Right renal cortex interstitium (tissue), 3 donors: Measurements from ENCODE around the gene SREBF1. TPM values are rescaled to one million over a fixed set of nuclear protein-coding genes. Genes with fewer than 3 reads are reported as not detected.

Source experiments
- DNase-seq, 3 donors: peaks; one replicate each; pipeline ENCODE4 v3.0.0-alpha.2; 2013; ENCODE audit warnings: low read depth in 3 of 3, low spot score in 2 of 3
- polyA plus RNA-seq, 3 donors: library from polyadenylated mRNA; unstranded; fragments of 120-200 nt; gene quantifications; one replicate each; pipeline ENCODE4 v1.2.1, GENCODE V29; 2013; ENCODE audit not compliant: insufficient read length in 3 of 3

SREBF1 gene
- polyA plus RNA-seq: 10 to 100 TPM; 37.3 to 46.6 (median 45.5) TPM

DNA sequence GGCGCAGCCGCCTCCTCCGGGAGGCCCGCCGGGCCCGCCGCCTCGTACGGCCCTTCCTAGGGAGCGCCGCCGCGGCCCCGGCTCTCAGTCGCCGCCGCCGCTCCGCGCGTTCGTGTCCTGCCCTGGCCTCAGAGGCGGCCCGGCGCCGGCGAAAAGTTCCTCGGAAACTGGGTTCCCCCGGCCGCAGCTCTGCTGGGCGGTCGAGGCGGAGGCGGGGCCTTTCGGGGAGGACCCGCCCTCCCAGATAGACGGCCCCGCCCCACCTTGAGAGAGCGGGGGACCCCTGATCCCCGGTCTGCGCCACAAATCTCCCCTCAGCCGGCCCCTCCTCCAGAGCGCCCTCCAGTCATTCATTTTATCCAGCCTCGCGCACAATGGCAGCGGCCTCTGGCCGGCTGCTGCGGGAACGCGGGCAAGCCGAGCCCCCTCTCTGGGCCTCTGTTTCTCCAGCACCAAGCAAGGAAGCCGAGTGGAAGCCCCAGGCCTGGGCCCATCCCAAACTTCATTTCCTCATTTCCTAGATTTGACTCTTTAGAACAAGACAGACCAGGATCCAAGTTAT is at the start of gene SREBF1:
Gene SREBF1 (minus strand): TSS at position 169 of the 562 bp plus-strand sequence. CDS start 169 bp downstream, outside the sequence.
- DNase-seq: no peak

DNA sequence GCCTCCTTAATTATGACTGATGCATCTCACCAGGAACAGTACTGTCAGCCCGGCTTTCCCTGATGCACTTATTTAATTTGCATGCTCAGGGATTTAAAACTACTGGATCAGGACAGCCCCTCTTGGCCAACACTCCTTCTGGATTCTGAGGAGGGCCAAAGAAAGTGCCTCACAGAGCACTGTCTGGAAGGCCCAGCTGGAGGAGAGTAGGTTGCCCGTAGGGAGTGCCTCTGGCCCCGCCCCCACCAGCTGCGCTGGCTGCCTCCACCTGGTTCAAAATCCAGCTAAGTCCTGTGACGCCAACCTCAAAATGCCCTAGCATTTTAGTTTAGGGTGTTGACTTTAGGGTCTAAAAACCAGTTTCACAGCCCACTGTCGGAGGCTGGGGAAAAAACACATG is 49.4 kb upstream of the SREBF1 start:
- no peak for DNase-seq

DNA sequence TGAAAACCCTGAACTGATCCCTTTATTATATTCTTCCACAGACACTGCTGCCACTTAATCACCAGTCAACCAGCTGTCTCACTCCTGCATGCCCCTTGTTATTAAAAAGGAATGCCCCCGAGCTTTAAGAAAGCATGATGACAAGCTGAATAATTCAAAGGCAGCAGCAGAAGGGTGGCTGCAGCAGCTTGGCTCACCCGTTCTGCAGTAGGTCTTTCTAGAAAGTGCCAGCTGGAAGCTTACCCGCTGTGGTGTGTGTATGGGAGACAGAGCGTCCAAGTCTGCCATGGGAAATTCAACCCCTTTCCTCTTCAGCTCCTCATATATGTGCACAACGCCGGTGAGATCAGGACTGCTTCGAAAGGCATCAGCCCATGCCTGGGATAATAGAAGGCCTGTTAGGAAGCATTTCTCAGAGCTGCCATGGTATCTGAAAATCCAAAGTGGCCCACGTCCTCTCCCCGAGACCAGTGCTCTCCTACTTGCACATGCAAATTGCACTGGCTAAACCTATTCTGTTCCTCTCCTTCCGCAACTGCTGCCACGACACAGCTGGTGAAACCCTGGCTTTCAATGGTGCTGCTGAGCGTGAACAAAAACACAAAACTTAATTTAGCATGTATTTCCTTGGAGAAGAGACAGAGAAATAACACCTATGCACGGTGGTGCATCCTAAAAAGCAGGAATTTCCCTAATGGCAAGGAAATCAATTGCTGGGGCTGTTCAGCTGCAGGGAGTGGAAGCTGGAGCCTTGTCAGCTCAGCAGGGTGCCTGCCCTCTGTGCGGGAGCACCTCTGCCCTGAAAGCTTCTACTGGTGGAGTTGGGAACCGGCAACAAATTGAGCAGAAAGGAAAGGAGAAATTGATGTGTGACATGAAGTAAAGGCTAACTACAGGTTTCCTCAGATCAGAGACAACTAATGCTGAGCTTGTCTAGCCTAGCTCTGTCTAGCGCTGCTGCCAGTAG is 47.9 kb upstream of the SREBF1 start:
- DNase-seq: no peak

DNA sequence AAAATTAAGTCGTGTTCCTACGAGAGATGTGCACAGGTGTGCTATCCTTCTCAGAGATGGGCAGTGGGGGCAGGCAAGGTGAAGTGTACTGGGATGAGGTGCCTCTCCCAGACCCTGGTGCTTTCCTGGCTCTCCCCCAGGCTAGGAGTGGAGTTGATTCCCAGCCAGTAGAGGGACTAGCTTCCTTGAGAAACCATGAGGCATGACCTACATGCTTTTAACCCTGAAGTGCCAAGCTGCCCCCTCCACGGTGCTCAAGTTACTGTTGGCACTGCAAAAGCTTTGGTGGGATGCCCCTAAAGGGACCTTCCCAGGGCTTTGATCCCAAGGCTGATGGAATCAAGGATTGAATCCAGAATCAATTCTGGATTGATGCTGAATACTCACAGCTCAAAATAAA is 47.0 kb upstream of the SREBF1 start:
- no peak for DNase-seq

DNA sequence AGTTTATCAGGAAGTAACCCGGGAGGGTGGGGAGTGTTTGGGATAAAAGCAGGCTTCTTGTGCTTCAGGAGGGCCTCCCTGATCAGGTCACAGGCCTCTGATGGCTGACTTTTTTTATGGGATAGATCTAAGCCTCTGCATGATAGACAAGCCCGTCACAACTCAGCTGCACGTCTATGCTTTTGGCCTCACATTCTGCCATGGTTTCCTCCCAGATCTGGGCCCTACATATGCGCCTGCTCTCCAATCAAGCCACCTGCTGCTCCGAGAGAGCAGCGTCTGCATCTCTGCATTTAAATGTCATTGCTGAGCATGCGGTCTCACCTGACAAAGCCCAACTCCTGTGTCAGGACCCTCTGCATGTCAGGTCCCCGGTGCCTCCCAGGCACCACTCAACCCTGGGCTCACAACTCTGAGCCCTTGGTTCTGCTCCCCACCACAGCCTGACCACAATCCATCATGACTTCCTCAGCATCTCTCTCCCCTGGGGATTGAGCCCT is 45.3 kb upstream of the SREBF1 start:
- no peak for DNase-seq

DNA sequence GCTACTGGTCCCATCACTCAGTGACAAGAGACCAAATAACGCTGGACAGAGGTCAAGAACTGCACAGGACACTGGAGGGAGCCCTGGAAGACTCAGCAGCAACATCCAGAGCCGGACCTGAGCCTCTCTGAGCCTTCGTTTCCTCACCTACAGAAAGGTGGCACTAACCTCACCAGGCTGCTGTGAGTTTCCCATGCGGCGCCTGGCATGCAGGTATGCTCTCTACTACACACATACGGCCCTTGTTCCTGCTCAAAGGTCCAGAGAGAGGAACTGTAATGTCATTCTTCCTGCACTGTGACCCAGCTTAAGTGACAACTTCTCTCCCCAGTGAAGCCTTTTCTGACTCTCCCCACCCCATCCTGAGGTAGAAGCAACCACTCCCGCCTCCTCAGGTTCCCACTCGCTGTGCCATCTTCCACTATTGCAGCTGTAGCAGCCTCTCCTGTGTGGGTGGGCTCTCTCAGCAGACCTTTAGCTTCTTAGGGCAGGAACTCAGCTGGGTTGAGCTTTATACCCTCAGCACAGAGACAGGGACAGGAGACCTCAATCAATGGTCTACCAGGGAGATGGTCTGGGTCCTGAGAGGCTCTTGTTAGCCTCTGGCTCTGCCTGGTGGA is 43.9 kb upstream of the SREBF1 start:
- DNase-seq: no peak

DNA sequence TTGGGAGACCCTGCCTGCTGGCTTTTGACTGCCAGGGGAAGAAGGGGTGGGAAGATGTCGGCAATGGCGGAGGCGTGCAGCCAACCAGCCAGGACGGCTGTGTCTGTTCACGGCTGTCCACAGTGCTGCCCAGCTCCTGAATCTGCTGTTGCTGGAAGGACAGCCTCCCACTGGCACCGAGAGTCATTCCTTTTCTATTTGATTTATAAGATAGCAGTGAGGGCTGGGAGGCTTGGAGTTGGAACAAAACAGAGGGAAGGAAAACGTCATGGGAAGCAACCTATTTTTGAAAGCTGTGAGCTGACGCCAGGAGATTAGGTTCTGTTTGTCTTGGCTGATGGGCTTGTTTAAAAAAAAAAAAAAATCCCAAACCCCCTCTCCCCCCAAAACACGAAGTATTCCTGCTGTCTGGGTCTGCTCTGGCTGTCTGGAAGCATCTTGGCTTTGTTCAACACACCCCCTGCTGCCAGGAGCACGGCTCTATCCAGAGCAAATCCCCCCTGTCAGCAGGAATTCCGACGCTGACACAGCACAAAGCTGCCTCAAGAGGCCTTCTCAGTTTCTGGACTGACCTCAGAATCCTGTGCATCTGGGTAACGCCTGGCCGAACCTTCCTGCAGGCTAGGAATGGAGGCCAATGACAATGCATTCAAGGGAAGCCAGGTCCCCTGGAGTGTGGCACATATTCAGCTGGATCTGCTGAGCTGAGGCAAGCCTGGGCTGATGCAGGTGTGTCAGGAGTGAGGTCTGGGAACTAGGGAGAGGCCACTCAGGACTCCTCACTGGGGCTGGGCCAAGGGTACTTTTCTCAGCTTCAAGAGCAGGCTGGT is 41.0 kb upstream of the SREBF1 start:
- DNase-seq: peak; percentile 61 to 73 (median 70)

DNA sequence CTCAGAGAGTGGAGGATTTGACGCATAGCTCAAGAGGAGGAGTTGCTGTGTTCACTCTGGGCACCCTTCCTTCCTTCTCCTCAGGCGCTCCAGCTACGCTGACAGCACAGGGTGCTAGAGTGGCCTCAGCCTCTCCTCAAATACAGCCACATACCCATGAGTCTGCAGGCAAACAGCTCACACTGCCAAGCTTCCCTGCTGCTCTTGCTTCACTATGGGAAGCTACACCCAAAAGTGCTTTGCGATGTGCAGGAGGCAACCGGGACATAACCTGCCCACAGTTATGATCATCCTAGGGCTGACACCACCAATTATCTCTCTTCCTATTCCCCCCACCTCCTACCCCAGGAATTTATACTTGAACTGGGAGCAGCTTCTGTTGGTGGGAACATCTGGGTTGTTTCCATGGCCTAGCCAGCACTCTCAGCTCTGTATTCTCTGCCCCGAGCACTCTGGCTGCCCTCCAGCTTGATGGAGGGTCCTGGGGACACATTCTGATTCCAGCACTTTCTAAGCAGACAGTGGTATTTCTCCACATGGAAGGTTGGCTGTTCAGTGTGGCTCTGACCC is 40.3 kb upstream of the SREBF1 start:
- no peak for DNase-seq

DNA sequence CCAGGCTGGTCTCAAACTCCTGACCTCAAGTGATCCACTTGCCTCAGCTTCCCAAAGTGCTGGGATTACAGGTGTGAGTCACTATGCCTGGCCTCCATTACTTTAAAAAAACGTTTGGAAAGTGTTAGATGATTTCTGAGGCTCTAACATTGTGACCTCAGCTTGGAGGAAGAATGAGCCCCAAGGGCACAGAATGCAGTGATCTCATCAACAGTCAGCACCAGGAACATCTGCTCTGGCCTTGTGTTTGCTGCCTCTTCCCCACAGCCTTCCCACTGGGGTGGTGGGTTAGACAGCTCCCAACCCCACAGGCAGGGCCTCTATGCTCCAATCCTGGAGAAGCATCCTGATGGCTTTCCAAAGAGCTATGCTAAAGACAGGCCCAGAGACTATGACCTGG is 37.7 kb upstream of the SREBF1 start:
- DNase-seq: no peak

DNA sequence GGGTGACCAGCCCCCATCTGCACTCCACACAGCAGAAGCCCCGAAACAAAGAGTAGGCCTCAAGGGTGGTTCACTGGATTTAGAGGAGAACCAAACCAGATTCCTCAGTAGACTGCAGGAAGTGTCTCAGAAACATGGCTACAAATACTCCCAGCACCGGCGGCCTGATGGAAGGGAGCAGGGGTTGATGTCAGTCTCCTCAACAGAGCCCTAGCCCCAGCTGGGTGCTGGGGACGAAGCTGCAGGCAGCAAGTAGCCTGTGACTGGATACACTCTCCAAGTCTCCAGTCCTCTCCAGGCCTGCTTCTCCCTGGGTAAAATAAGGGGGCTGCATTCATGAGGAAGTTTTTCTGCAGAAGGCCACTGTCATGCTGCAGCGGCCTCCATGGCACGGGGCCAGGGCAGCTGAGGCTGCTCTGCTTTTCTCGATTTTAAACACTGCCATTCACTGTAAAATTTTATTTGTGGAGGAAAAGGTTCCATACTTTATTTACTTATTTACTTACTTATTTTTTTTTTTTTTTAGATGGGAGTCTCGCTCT is 36.7 kb upstream of the SREBF1 start:
- DNase-seq: no peak

DNA sequence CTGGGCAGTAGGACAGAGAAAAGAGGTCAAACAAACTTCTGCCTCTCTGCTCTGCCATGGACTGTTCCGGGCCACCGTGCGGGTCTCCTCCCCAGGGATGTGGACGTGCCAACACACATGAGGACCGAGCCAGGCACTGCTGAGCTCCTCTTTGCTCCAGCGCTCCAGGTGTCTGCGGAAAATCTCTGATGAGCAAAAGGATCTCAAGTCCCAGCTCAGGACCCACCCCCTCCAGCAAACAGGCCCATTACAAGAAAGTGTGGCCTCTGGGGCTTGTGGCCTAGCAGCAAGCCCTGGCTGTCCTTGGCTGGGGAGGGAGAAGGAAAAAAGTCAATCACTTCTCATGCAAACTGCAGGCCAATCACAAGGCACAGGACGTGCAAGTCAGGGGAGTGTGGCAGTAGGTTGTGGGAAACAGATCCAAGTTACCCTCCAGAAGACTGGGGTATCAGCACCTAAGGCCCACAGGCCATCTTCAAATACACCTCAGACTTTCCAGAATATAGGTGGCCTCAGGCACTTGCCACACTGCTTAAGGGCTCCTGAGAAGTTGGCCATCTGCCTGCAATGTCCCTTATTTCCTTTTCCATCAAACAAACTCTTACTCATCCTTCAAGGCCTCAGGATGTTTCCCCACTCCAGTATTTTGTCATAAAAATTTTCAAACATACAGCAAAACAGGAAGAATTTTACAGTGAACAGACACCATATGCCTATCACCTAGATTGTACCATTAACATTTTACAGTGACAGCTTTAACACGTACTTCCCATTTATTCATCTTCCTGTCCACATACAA is 36.0 kb upstream of the SREBF1 start:
- no peak for DNase-seq

DNA sequence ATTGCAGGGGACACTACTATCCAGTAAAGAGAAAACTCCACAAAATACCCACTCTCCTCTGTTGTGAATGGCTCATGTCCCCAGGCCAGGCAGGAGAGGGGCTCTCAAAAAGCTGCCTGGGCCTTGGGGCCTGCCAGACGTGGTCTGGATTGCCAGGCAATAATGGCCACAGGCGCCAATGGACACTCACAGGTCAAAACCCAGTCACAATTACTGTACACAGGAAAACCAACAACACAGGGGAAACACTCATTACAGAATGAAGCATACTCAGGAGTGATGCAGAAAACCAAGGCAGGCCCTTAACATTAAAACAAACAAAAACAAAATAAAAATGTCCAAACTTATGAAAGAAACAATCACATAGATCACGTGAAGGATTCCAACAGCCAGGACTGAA is 35.1 kb upstream of the SREBF1 start:
- no peak for DNase-seq

DNA sequence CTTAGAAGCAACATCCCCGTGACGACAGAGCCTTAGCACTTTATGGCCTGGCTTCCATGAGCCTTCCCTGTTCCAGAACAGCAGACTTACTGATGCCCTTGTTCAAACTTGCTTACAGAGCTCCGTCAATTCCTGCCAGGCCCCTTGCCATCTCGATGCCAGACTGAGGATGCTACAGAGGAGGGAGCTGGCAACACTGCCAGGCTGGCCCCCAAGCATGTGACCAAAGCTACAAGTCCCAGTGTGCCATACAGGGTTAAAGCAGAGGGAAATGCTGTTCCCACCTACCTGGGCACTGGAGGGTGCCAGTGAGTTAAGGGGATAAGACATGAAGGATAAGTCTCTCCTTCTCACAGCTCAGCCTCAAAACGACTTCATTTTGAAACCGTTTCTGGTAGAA is 33.5 kb upstream of the SREBF1 start:
- DNase-seq: no peak

DNA sequence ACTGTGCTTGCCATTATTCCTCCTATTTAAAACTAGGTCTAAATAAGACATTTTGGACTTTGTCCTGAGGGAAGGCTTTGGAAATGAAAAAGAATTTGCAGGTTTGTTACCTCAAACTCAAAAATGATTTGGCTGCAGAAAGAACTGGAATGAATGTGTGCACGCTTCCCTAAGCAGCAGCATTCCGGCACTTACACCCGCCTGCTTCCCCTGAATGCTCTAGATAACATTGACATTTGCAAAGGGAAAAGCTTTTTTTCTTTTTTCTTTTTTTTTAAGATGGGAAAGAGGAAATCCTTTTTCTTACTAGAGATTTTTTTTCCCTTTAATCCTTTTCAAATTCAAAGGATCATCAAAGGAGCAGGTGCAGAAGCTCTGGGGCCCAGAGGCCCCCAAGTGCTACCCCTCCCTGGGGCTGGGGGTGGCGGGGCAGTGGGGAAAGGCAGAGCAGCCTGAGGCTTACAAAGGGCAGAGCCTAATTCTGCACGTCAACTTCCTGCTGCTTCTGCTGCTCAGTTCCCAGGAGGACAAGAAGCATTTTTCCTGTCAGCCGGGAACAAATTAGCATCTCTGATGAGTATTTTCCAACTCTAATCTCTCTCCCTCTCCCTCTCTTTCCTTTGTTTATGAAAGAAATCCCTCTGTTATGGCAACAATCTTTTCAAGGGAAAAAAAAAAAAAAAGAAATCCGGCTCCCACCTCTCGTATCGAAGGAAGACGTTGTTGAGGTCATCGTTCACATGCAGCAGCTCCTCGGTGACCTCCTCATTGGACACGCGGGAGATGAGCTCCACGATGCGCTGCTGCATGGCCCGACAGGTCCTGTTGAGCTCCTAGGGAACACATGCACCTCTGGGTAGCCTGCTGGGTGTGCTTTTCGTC is 32.1 kb upstream of the SREBF1 start:
- DNase-seq: no peak

DNA sequence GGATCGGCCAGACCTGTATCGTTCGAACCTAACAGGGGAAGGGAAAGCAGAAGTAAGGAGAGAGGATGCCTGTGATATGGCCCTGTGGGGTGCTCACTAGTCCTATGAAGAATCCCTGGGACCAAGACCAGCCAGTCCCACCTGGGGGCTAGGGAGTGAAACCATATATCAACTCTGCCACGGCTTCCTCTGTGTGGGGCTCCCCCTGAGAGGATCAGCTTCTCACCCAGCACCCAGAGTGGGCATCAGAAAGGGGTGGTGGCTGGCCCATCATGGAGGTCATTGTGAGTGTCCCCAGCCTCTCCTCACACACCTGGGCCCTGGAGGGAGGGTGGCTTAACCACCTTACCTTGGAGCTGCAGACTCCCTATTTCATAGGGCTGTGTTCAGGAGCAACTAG is 30.1 kb upstream of the SREBF1 start:
- DNase-seq: no peak

DNA sequence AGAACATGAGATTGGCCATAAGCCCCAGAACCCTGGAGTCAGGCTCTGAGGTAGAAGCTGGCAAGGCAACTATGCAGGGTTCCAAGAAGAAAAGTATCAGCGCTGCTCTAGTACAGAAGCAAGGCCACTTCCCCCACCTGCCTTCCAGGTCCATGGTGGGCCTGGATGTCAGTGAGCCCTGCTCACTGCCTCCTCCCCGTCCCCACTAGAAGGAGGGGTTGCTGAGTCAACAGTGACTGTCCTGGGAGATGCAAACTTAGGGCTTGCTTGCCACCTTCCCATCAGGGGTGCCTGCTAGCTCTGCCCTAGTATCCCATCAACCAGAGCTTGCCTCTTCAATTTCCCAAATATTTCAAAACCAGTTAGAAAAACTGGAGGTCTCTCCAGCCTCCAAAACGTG is 29.6 kb upstream of the SREBF1 start:
- DNase-seq: no peak

DNA sequence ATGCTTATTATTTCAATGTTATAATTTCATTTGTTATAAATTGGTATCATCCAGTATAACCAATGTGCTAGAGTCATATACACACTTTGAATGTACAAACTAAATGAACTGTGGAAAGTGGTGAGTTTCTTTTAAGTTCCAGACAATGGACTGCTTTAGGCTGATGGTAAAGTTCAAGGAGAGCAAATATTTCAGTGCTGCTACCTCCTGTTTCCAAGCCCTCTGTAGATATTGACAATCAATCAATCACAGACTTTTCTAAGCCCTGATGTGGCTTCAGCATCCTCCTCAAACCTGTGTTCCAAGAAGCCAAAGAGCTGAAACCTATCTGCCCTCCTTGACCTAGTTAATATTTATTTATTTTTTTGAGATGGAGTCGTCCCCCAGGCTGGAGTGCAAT is 28.2 kb upstream of the SREBF1 start:
- DNase-seq: no peak

DNA sequence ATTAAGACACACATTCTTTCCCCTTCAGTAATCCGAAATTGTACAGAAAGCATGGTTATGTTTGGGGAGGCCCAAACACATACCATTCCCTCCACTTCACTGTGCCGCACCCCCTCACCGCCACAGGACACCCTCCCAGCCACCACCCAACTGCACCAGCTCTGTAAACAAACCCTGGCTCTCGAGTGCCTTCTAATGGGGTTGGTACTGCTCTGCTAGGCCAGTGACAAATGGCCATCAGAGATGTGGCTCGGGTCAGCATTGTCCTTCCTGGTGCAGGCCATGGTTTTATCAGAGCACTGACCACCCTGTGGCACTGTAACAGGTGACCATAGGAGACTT is 24.0 kb upstream of the SREBF1 start:
- DNase-seq: no peak
